Type B pancreatic cell (in vitro differentiated cells): ENCODE results near the gene PCOLCE2. TPM values are rescaled to one million over a fixed set of nuclear protein-coding genes. Genes with fewer than 3 reads are reported as not detected.

Experiments
- DNase-seq: peaks from one replicate; pipeline ENCODE4 v3.0.0; 2021; ENCODE audit warnings: mixed read lengths; ENCODE audit not compliant: unreplicated experiment; ENCODE audit errors: extremely low spot score
- H3K27ac Mint-ChIP-seq: 2 replicates; pipeline ENCODE4 v1.8.0; 2021; ENCODE audit warnings: mild to moderate bottlenecking, mixed read lengths
- H3K27me3 Mint-ChIP-seq: 2 replicates; pipeline ENCODE4 v1.8.0; 2021; ENCODE audit warnings: mixed read lengths
- H3K36me3 Mint-ChIP-seq: 2 replicates; pipeline ENCODE4 v1.8.0; 2021; ENCODE audit warnings: mixed read lengths
- H3K4me1 Mint-ChIP-seq: one replicate; pipeline ENCODE4 v1.8.0; 2021; ENCODE audit warnings: mixed read lengths; ENCODE audit not compliant: unreplicated experiment
- H3K4me3 Mint-ChIP-seq: 2 replicates; pipeline ENCODE4 v1.8.0; 2021; ENCODE audit warnings: mild to moderate bottlenecking, mixed read lengths
- H3K9me3 Mint-ChIP-seq: 2 replicates; pipeline ENCODE4 v1.8.0; 2021; ENCODE audit warnings: mixed read lengths
- total RNA-seq: library from RNA; stranded (reverse); gene quantifications from 2 replicates; pipeline ENCODE4 v1.2.1, GENCODE V29; 2021; ENCODE audit warnings: low replicate concordance
- TF ChIP-seq, protein P1 (sequence below): fragments of 200-600 bp; sonication (generic); conservative IDR thresholded peaks from 2 replicates; pipeline ENCODE4 v1.5.0; 2021; ENCODE audit warnings: antibody characterized with exemption, mild to moderate bottlenecking

The PCOLCE2 gene
- total RNA-seq, 1 donor from 2014 or later, result 7.2 TPM

DNA sequence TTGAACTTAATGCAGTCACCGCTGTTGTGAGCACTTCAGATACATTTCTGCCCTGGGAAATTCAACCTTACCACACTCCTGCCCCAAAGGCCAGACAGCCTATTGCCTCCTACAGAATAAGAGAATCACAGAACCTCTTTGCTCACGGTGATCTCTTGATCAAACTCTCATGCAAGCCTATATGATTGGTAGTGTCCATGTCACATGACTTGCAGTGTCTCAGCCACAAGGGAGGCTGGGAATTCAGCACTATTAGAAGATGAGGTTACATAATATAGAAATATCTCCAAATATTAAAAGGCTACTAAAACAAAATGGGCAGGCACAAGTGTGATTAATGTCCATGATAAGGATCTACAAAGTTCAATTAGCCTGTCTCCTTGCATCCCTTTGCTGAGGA is 3.8 kb upstream of the PCOLCE2 start:
- no peak for DNase-seq
- Mint-ChIP-seq H3K27ac (no peak overlapping the region), H3K27me3 (peaks cover 37% of the 10 kb centered on the region), H3K9me3 (no peaks in the 10 kb centered on the region), H3K4me3 (no peak overlapping the region), H3K4me1 (peaks cover 5% of the 10 kb centered on the region), H3K36me3 (no peaks in the 10 kb centered on the region)
- TF ChIP-seq, protein P1, sequence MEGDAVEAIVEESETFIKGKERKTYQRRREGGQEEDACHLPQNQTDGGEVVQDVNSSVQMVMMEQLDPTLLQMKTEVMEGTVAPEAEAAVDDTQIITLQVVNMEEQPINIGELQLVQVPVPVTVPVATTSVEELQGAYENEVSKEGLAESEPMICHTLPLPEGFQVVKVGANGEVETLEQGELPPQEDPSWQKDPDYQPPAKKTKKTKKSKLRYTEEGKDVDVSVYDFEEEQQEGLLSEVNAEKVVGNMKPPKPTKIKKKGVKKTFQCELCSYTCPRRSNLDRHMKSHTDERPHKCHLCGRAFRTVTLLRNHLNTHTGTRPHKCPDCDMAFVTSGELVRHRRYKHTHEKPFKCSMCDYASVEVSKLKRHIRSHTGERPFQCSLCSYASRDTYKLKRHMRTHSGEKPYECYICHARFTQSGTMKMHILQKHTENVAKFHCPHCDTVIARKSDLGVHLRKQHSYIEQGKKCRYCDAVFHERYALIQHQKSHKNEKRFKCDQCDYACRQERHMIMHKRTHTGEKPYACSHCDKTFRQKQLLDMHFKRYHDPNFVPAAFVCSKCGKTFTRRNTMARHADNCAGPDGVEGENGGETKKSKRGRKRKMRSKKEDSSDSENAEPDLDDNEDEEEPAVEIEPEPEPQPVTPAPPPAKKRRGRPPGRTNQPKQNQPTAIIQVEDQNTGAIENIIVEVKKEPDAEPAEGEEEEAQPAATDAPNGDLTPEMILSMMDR, result no peak

DNA sequence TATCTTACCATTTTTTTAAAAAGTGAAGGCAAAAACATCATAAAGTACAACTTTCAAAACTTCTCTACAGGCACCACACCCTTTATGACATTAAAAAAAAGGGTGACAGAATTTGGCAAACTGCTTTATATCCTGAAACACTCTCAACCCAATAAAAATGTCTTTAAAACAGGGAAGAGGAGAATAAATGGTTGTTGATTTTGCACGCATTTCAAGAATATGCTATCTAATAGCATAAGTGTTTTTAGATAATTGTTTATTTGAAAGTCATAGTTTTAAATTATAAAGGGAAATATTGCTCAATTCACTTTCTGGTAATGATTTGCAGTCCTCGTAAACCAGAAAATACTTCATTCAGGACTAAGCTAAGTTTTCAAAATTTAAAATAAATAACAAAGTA is 1.7 kb upstream of the PCOLCE2 start:
- peaks cover 47% of the 10 kb centered on the region for H3K27me3 Mint-ChIP-seq
- TF ChIP-seq, protein P1, result no peak
- no peak overlapping the region for H3K4me3 Mint-ChIP-seq

DNA sequence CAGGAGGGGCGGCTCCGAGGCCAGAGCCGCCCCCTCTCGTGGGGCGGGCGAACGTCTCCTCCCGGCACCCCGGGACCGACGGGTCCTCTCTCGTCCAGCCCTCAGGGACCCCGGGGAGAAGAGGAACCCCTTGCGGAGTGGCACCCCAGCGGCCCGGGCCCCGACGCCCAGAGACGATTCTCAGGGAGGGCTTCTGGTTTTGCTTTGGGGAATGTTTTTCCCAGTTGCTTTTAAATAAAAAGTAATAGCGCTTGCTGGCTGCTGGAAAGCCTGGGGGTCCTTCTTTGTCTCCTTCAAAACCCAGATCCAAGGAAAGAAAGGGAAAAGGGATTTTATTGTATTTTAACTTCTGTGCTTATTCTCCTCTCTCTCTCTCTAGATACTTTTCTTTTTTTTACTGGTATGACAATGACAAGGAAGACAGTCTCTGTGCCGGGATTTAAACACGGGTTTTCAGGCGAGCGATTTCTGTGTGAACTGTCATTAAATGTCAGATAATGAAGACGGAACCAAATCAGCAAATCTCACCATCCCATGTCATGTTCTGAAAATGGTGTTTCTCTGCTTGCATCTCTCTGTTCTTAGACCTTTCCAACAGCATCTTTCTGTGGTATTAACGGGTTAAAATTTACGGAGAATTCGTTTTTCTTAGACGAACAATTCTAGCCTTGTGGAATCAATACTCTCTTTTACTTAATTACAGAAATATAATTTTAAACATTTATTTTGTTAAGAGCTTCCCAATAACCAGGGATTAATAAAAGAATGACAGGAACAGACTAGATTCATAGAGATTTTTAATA is 530 bp upstream of the PCOLCE2 start:
- Mint-ChIP-seq H3K27ac (no peak overlapping the region), H3K4me3 (peak overlapping the region; percentile 88), H3K4me1 (peaks cover 5% of the 10 kb centered on the region), H3K9me3 (no peaks in the 10 kb centered on the region), H3K36me3 (no peaks in the 10 kb centered on the region), H3K27me3 (peaks cover 51% of the 10 kb centered on the region)
- TF ChIP-seq, protein P1, result no peak
- no peak for DNase-seq

More for the DNA sequence above, 1.7 kb upstream of the PCOLCE2 start:
- DNase-seq, result no peak
- no peaks in the 10 kb centered on the region for H3K9me3 Mint-ChIP-seq
- peaks cover 5% of the 10 kb centered on the region for H3K4me1 Mint-ChIP-seq
- H3K27ac Mint-ChIP-seq, result no peak overlapping the region
- H3K36me3 Mint-ChIP-seq, result no peaks in the 10 kb centered on the region

DNA sequence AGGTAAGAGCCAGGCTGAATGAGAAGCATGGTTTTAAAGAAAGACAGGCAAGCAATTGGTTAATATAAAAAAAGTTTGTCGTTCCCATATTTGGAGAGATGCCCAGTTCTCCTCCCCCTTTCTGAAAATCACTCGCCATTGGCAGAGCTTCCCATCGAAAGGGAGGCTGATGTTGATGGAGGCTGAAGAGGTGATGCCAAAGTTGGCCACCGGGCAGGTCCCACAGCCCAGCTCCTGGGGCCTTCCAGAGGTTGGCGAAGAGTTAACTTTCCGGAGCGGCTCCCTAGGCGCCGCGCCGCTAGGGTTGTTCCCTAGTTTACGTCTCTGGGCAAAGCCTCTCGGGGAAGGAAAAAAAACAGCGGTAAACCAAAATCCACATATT is 793 bp downstream of the PCOLCE2 start:
- Mint-ChIP-seq H3K9me3 (no peaks in the 10 kb centered on the region), H3K4me3 (peak overlapping the region; percentile 88), H3K27ac (no peak overlapping the region), H3K27me3 (peaks cover 49% of the 10 kb centered on the region), H3K36me3 (no peaks in the 10 kb centered on the region), H3K4me1 (peaks cover 5% of the 10 kb centered on the region)
- DNase-seq, result no peak
- TF ChIP-seq, protein P1, result peak; percentile 65

DNA sequence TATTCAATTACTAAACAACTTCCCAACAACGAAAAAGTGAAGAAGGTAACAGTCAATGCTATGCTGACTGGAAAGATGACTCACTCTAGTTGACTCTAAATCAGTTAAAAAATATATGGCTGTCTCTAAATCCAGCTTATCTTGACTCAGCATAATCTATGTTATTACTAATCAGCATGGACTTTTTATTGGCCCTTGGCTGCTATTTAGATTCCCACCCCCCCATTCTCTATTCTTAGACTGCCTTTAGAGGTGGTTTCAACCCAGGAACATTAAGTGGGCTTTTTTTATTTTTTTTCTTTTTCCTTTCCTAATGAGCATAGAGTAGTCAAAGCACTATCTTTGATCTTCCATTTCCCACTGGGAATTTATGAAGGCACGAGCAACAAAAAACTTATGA is 1.9 kb downstream of the PCOLCE2 start:
- Mint-ChIP-seq H3K27ac (no peak overlapping the region), H3K36me3 (no peaks in the 10 kb centered on the region), H3K4me1 (peaks cover 5% of the 10 kb centered on the region), H3K4me3 (peak overlapping the region; percentile 39), H3K9me3 (no peaks in the 10 kb centered on the region), H3K27me3 (peaks cover 41% of the 10 kb centered on the region)
- TF ChIP-seq, protein P1, result no peak
- no peak for DNase-seq
